Esophagus squamous epithelium (tissue), 4 donors: ENCODE results near the gene TANGO2.

Source experiments
- POLR2A ChIP-seq, 4 donors: fragments of 450-650 bp; IDR thresholded peaks; one replicate each; pipeline ENCODE4 v1.6.1; 2017; ENCODE audit warnings: antibody characterized with exemption in 4 of 4, mild to moderate bottlenecking in 4 of 4, moderate library complexity in 3 of 4
- TF ChIP-seq, protein P1 (sequence below), 6 experiments: fragments of 450-650 bp in 4 of 6; fragments of 200-600 bp in 2 of 6; sonication (generic) in 2 of 6; IDR thresholded peaks; one replicate each; pipeline ENCODE4 v1.5.1; 2016 to 2019; ENCODE audit warnings: antibody characterized with exemption in 6 of 6, mild to moderate bottlenecking in 4 of 6, moderate library complexity in 4 of 6

DNA sequence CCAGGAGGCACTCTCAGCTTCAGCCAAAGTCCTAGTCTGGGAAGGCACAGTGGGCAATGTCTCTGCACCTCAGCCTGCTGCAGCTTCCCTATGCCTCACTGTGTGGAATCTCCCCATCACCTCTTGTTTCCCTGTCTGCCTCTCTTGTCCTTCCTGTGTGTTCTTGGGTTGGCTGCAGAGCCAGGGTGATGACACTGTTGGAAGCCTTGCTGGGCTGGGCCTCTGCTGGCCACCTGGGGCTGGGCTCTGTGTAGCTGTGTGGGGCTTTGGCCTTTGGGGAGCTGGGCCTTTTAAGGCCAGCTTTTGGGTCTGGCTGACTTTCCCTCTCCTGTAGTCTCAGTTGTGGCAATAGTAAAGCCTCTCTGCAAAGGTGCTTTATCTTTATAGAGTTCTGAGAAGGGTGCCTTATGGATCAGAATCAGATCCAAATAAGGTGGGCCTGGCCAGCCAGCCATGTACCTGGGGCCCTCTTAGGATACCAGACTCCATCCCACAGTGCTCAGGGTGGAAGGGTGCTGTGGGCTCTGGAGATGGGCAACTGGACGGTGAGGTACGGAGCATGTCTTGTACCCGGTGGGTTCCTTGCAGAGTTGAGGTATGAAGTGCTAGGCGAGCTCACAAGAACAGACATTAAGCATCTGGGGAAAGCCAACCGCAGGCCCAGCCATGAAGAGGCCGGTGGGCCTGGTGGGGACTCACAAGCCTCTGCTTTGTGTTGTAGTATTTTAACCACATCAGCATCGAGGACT, 84.7 kb downstream of the TANGO2 start:
- TF ChIP-seq, protein P1, sequence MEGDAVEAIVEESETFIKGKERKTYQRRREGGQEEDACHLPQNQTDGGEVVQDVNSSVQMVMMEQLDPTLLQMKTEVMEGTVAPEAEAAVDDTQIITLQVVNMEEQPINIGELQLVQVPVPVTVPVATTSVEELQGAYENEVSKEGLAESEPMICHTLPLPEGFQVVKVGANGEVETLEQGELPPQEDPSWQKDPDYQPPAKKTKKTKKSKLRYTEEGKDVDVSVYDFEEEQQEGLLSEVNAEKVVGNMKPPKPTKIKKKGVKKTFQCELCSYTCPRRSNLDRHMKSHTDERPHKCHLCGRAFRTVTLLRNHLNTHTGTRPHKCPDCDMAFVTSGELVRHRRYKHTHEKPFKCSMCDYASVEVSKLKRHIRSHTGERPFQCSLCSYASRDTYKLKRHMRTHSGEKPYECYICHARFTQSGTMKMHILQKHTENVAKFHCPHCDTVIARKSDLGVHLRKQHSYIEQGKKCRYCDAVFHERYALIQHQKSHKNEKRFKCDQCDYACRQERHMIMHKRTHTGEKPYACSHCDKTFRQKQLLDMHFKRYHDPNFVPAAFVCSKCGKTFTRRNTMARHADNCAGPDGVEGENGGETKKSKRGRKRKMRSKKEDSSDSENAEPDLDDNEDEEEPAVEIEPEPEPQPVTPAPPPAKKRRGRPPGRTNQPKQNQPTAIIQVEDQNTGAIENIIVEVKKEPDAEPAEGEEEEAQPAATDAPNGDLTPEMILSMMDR (IDR thresholded peaks at IDR 0.05), result no peak
- no peak for TF ChIP-seq POLR2A (IDR thresholded peaks at IDR 0.05)
